ENCODE measurements around the gene LDLRAD2.

GRCh38 chr1:21861602-21862429, 49.8 kb downstream of the LDLRAD2 start:
- TF ChIP-seq CTCF (IDR thresholded peaks at IDR 0.05; ENCODE audit: insufficient read depth, low read depth, low read length) (no peak), EZH2 (IDR thresholded peaks at IDR 0.05; ENCODE audit: insufficient read depth, low read length) (no peak)
